Stimulated activated CD8-positive, alpha-beta memory T cell treated with anti-CD3 and anti-CD28 coated beads, Interleukin-15, amount 100 ng/mL, for 24 hours (primary cell): ENCODE data around the gene LRRC8D.

Experiments used
- DNase-seq: peaks from one replicate; pipeline ENCODE4 v3.0.0-alpha.2; 2020; ENCODE audit warnings: low read depth

LRRC8D gene

DNA sequence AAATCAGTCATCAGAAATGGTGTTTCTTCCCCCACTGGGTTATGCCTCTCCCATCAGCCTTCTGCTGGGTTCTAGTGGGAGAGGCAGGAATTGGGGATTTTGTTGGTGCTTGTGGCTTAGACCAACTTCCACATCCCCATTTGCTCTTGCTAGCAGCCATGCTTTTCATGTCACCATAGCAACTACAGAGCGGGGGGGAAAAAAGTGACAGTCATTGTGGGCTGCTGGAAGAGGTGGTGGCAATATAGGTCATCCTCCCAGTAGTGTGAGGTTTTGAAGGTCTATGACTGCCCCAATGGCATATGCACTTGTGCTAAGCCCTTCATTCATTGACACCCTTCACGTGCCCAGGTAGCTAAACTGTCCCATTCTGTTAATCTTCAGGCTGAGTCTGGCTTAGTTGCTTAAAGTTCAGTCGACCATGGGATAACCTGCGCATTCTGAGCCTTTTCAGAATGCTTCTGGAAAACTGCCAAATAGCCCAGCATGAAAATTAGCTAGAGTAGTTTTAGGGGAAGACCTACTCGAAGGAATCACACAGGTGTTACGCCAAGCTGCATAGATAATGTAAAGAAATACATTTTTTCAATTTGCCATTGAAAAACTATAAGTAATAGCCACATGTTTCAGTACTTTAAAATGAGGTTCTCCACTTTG, 120.4 kb downstream of the LRRC8D start:
- DNase-seq, result no peak

DNA sequence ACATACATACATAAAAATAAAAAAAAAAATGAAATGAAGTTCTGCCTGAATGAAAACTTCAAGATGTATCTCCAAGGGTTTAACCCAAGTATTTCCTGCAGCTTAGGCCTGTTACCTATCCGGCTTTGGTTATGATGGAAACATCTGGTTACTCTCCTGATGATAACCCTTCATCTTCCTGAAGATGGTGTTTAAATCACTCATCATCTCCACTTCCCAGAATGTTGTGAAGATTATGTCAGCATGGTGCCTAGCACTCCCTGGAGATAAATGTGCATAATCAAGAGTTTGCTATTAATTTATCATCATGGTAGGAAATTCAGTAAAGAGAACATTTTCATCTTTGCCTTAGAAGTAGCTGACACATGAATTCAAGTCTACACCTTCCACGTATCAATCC, 121.2 kb downstream of the LRRC8D start:
- DNase-seq, result no peak

DNA sequence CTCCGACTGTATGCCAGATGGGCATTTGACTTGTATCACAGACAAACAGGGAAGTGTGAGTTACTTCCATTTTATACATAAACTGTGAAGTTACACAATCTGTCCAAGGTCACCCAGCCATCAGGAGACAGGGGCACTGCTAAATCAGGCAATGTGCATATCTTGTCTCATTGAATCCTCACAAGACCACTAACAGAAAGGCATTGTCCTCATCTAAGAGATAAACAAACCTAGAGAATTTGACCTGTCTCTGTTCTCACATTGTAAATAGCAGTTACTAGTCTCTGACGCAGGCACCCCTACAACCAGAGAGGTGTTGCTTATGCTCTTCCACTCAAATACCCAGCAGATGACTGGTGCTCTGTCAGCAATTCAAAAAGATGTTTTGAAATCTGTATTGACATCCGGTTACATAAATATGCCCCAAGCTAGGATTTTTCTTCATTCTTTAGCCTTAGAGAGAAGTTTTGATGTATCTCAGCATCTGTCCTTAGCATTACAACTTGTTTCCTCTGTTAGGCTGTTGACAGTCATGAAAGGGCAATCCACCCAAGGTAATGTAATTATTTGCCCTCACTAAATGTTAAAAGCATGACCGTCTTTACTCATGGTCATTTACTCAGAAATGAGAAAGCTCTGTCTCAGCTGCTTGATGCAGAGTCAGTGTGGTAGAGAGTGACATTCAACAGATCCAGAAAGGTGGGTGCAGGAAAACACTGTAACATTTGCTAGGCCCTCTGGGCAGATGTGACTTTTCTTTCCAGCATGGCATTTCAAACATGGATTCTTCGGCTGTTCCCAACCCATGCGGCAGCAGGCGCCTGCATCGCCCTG, 122.2 kb downstream of the LRRC8D start:
- DNase-seq, result no peak

DNA sequence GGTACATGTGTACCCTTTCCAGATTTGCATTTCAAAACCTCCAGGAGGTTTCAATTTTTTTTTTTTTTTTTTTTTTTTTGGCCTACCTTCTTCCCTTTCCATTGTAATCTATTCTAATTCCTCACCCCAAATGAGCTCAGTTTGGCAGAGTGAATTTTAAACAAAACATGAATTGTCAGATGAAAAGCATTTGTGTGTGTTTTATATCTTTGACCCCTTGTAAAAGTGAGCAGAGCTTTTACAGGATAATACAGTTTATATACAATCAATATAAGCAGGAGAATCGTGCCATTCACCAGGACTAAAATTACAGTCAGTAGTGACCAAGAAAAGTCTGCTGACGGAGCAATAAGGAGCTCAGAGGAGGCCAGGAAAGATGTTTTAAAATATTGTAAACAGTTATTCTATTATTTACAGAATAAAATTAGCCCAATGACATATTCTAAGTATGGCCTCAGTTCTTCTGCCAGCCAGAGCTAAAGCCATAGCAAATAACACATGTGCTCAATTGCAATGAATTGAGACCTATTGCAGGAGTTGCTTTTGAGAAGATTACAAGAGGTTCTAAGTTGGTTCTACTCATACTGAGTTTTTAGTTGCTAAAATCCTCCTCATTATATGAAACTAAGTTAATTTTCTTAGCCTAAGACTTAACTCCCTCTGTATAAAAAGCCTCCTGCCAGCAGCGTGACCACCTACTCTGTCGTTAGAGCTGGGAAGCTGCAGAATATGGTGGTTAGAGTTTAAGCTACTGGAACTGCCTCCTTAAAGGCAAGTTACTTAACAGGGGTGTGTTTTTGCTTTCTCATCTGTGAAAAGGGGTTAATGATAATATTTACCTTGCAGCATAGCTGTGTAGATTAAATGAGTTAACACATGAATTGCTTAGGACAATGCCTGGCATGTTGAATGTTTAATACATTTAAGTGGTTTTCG, 123.3 kb downstream of the LRRC8D start:
- DNase-seq, result no peak

DNA sequence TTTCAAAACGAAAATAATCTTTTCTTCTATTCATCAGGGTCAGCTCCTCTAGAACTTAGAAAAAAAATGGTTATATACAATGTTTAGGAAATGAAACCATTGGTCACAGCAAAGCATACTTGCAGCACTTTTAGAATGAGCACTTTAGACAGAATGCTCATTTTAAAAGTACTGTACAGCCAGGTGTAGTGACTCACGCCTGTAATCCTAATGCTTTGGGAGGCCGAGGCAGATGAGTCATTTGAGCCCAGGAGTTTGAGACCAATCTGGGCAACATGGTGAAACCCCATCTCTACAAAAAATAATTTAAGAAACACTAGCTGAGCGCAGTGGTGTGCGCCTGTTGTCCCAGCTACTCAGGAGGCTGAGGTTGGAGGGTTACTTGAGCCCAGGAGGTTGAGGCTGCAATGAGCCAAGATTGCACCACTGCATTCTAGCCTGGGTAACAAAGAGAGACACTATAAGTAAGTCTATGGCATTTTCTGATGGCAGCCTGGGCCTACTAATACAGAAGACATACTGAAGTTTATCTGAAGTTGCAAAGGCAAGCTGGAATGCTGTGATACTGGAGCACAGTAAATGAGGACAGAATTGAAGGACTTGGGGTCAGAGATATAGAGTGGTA, 125.1 kb downstream of the LRRC8D start:
- DNase-seq, result no peak

DNA sequence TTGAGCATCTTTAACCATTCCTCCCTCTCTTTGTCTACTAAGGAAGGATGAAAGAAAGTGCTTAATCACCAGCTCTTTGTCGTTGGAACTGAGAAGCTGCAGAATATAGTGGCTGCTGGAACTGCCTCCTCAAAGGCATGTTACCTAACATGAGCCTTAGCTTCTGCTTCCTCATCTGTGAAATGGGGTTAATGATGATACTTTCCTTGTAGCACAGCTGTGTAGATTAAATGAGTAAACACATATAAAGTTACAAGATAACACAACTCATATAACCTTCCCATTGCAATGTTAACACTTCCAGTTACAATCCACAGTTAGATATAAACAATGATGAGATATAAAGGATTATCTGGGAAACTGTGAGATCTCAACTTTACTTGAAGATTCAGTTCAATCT, 125.7 kb downstream of the LRRC8D start:
- no peak for DNase-seq

DNA sequence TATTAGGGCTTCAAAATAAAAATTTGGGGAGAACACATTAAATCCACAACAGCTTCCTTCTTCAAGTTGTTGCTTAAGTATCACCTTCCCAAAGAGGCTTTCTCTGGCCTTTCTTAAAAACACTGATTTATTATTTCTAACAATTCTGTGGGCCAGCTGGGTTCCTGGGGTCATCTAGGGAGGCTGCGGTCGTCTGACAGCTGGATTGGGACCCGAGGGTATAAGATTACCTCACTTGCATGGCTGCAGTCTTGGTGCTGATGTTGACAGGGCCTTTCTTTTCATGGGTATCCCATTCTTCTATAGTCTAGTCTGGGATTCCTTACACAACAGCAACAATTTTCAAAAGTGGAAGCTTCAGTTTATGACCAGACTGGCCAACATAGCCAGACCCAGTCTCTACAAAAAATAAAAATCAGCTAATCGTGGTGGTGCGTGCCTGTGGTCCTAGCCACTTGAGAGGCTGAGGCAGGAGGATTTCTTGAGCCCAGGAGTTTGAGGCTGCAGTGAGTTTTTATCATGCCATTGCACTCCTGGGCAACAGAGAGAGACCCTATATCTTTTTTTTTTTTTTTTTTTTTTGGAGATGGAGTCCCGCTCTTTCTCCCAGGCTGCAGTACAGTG, 128.0 kb downstream of the LRRC8D start:
- DNase-seq, result no peak

DNA sequence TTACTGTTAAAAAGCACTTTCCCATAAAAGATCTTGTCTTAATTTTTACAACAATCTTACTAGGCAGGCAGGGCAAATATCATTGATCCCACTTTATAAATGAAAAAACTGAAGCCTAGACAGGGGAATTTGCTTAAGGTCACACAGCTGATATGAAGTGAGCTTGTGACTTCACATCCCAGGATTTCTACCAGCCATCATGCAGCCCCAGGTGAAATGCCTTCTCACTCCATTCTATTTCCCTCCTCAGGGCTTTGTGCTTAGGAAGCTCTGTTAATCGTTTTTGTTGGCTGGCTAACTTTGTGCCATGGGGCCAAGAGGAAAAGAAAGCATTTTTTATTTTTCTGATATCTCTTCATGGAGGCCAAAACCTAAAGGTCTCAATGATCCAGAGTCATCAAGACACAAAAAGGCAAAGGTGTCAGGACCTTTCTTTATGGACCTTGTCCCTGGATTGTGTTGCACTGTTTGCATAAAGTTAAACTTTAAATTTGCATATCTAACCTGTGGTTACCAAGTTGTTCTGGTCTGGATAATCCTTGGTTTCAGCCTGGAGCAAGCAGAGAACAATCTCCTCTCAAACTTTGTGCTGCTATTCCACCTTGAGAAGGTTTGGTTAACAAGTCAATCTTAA, 129.3 kb downstream of the LRRC8D start:
- DNase-seq, result no peak

DNA sequence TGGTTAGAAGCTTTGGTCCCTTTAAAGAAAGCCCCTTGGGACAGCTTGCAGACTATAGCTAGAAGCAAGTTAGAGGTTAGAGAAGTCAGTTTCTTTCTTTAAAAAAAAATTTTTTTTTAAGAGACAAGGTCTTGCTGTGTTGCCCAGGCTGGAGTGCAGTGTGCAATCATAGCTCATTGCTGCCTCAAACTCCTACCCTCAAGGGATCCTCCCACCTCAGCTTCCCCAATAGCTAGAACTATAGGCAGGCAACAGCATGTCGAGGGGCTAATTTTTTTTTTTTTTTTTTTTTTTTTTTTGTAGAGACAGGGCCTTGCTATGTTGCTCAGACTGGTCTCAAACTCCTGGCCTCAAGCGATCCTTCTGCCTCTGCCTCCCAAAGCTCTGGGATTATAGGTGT, 129.9 kb downstream of the LRRC8D start:
- no peak for DNase-seq

DNA sequence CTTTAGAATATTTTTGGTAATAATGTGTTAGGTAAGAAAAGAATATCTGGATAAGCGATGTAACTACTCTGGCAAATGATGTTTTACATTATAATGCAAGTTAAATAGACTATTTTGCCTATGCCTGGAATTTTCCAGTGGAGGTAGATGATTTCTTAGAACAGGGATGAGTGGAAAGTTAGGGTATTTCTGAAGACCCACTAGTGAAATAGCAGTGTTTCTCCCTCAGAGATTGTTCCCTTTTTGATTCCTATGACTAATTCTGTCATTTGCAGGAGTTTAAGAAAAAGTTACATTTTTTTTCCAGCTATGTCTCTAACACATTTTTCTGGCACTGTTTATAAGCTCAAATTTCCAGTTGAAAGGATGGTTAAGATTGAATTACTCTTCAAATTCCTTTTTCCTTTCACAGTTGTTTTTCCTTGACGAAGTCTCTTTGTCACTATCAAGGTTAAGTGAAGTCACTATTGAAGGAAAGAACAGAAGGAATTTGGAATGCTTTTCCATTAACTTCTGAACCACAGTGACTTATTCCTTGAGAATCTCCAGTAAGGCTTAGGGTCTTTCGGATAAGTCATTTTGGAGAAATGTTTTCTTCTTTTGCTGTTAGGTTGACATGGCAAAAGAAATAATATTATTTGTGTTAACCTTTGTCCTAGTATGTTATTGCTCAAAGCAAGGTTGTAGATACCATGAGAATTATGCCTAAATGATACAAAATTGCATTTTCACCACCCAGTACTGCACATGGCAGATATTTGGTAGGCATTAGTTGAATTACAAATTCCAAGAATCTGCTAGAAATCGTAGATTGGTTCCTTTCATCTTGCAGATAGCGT, 131.2 kb downstream of the LRRC8D start:
- no peak for DNase-seq

DNA sequence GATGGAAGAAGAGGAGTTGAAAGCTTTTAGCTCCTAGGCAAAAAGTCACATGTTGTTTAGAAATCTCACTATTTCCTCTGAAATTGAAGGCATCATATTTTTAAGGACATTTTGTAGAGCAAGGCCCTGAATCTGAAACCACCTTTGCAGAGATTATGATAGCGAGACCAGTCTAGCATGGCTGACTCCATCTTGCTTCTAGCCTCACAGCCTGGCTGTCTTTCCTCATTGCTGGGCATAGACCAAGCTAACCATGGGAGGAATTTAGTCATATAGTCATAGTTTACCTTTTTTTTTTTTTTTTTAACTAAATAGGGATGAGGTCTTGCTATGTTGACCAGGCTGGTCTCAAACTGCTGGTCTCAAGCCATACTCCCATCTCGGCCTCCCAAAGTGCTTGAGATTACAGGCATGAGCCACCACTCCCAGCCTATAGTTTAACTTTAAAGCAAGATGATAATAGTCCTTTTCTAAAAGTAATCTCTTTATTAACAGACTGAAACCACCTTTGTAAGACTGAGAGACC, 131.8 kb downstream of the LRRC8D start:
- no peak for DNase-seq

DNA sequence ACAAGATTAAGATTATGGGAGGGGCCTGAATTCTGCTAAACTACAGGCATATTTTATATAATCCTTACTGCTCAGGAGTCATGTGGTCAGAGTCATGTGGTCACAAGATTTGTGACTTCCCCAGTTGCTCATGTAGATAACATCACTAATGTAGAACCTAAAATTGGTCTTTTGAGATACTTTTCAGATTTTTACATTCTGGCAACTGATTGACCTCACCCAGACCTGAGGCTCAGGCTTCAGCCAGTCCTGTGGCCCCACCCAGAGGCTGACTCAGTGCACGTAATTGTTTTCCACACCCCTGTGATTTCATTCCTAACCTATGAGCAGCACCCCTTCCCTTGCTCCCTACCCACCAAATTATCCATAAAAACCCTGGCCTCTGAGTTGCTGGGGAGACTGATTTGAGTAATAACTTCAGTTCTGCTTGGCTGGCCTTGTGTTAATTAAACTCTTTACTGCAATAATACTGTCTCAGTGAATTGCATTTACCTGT, 132.3 kb downstream of the LRRC8D start:
- DNase-seq, result no peak

DNA sequence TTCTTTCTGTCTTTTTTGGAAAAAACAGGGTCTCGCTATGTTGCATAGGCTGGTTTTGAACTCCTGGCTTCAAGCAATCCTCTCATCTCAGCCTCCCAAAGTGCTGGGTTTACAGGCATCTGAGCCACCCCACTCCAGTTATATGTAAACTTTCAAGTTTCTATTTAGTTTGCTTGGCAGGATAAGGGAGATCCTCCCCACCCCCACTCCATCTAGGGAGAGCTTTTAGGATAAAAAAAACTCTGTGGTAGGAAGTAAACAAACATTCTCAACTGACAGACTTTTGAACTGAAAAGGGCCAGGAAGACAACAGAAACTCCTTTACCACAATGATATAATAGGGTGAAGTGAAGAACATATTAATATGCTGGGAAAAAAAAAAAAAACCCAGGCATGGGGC, 133.1 kb downstream of the LRRC8D start:
- no peak for DNase-seq

DNA sequence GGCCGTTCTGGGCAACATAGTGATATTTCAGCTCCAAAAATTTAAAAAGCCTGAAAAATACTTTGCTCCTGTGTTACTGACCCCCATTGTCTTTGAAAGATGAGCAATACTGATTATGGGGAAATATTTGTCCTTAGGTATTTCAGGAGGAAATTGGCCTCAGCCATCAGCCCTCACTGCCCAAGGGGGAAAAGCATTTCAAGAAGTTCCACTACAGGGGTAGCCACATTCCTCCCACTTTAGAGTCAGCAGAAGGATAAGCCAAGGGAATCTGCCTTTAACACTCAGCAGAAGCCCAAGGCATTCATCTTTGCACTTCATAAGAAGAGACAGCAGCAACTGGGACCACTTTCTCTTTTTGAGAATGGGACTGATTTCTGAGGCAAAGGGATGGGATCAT, 133.6 kb downstream of the LRRC8D start:
- DNase-seq, result no peak

DNA sequence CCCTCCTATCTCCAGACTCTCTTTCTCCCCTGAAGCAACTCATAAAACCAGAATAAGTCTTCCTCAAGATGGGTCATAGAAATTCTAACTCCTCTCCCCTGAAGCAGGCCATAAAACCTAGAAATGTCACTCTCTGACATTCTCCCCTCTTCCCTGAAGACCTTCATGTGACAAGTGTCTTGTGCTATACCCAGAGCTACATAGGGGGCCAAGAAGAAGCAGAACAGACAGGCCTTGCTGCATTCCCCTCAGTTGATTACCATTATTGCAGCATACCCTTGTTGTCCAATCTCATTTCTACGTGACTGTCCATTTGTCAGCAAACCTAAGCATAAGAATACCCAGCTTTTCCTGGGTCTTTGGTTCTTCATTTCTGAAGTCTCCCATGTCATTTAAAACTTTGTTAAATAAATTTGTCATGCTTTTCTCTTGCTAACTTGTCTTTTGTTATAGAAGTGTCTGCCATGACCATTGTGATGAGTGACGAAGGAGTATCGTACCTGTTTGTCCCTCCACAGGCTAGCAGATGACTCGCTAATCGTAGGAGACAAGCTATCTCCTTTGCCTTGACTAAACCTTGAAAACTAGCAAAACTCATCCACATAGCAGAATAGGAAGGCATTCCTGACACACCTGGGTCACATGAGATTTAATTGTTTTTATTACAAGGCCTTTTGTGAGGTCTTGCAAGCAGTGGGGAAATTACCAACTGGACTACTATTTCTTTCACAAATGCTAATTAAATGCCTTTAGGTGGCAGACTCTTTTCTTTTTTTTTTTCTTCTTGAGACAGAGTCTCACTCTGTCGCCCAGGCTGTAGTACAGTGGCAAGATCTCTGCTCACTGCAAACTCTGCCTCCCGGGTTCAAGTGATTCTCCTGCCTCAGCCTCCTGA, 134.7 kb downstream of the LRRC8D start:
- no peak for DNase-seq

DNA sequence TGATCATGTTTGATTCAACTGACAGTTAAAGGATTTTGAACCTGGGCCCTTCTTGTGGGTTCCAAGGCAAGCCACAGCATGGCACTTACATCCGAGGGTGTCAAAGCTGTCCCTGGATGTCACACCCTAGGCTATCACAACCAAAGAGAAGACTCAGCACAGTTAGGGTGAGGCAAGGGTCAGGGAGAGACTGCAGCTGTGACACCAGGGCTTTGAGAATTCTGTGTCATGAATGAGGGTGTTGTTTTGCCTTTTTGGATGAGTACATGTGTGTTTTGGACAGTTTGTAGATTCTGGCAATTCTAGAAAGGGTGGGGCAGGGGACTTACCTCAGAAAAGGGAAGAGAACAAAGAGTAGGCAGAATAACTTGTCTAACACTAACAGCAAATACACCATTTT, 136.3 kb downstream of the LRRC8D start:
- no peak for DNase-seq

DNA sequence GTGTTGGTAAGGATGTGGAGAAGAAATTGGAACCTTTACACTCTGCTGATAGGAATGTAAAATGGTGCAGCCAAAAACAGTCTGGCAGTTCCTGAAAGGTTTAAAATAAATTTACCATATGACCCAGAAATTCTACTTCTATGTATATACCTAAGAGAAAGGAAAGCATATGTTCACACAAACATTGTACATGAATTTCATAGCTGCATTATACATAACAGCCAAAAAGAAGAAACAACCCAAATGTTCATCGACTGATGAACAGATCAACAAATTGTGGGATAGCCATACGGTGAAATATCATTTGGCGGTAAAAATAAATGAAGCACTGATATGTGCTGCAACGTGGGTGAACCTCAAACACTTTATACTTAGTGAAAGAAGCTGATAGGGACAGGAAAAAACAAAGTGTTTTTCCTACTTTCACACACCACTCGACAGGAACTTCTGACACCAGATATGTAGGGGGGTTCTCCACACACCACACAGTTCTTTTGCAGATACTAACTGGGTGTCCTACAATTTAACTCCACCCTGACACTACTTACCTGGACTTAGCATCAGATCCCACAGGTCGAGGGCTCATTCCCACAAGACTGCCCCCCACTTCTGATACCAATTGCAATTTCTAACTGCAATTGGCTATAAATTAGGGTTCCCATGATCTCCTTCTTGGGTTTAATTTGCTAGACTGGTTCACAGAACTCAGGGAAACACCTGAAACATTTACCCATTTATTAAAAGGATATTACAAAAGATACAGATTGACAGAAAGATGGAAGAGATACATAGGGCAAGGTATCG, 138.2 kb downstream of the LRRC8D start:
- no peak for DNase-seq

DNA sequence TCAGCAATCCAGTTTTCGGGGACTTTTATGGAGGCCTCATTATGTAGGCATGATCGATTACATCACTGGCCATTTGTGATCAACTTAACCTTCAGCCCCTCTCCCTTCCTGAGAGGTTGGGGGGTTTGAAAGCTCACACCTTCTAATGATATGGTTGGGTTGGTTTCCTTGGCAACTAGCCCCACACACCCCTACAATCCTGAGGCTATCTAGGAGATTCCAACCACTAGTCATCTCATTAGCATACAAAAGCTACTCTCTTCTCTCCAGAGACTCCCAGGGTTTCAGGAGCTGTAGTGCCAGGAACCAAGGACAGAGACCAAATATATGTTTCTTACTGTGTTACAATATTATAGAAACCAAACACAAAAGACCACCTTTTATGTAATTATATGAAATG, 138.9 kb downstream of the LRRC8D start:
- no peak for DNase-seq
